Stimulated activated CD4-positive, alpha-beta T cell treated with anti-CD3 and anti-CD28 coated beads, Interleukin-4, amount 100 ng/mL, for 48 hours (primary cell): ENCODE measurements around the gene ARFGEF2.
"Not testable (repeated sequence)": the region's sequence is repeated elsewhere in the genome, so short reads cannot be mapped to it uniquely, and the experiment has no call there.

ENCODE experiments used
- DNase-seq, 2 donors: peaks; one replicate each; pipeline ENCODE4 v3.0.0-alpha.2; 2020; ENCODE audit warnings: low read depth in 2 of 2

The ARFGEF2 gene

DNA sequence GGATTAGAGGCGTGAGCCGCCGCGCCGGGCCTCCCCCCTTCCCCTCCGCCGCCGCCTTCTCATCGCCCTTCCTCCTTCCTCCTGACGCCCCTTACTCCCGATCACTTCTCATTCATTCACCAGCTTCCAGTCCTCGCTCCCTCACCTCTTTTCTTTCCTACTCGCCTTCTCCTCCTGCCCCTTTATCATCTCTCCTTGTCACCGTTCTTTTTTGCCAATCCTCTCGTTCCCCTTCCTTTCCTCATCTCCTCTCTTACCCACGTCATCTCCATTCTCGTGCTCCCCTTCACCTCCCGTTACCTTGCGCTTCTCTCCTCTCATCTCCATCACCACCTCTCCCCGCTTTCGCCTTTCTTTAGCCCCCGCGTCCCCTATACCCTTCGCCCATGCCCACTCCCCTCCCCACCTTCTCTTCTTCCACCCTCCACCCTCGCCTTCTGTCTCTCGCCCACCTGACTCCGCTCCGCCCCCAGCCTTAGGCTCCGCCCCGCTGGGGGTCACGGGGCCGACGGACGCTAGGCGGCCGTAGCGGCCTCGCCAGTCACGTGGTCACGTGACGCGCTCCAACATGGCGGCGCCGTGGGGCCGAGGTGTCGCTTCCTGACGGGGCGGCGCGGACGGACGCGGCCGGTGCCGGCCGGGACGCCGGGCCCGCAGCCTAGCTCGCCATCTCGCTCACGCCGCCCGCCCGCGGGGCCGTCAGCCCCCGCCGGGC is at the start of gene ARFGEF2:
TSS of gene ARFGEF2 (plus strand) at position 544 of the 715 bp plus-strand sequence. CDS start 179 bp downstream, outside the sequence.
- DNase-seq: peak; percentile 86 to 92

DNA sequence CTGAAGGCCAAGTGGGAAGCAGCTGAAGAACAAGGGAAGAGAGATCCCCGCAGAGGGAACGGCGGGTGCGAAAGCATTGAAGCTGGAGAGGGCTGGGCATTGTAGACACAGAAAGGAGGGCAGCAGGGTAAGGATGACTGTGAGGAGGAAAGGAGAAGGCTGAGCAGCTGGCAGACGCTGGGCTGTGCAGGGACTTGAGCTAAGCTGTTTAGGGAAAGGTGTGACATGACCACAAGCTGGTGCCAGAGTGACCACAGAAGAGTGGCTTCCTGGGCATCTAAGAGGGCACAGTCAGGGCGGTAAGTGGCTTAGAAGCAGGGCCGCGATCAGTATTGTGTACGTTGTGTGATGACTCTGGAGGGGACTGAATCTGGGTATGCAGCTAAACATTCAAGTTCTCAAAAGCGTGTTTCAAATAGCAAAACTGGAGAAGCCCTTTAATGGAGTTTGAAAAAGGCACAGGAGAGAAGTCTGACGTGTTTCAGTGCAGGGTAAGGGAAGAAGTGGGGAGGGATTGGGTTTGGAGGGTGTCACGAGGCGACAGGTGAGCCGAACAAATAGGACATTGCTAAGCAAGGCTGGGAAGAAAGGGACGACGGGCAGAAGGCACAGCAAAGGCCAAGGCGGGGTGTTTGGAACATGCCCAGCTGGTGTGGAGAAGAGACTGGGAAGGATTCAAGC is 46.1 kb upstream of the ARFGEF2 start:
- no peak for DNase-seq

DNA sequence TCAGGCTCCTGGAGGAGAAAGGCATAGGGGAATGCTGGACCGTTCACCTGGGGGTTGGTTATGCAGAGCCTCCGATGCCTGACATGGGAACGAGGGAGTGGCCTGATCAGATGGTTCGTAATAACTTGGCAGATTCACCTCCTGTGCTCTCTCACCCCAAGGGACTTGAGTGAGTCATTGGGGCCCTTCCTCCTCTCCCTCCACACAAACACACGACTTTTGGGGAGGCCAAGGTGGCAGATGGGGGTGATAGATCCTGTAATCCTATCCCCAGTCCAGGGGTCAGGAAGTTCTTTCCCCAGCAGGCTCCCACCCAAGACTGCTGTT is 45.6 kb upstream of the ARFGEF2 start:
- DNase-seq: no peak

DNA sequence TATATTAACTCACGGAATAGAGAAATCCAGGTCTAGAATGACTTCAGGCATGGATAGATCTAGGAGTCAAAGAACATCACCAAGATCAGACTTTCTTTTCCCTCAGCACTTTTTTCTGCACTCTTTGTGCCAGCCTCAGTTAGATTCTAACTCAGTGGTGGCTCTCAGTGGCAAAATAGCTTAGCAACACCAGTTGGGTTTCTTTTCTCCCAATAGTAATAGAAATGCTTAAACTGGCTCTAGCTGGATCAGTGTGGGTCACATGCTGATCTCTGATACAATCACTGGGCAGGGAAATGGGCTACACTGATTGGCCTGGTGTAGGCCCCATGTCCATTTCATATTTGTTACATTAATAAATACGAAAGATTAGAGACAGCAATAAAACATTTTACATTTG is 44.2 kb upstream of the ARFGEF2 start:
- no peak for DNase-seq

DNA sequence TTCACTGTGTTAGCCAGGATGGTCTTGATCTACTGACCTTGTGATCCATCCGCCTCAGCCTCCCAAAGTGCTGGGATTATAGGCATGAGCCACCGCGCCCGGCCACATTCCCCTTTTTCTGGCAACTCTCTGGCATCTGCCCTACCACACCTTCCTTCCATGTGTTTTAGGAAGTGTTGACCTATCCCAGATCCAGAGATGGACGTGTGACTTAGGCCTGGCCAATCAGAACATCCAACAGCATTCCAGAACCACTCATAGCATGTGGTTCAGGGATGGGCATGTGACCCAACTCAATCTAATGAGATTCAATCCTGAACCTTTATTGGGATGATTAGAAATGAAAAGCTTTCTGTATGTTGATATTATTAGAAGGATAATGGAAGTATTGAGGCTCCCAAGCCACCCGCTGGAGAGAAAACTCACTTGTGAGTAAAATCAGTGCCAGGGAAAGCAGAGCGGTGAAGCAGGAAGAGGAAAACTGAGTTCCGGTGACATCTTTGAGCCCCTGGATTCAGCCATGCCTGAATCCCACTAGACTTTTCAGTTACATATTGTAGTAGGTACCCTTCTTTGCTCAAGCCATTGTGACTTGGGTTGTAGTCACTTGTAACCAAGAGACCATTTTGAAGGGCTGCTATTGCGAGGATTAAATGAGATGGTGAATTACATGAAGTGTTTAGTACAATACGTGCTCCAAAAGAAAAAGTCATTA is 42.8 kb upstream of the ARFGEF2 start:
- DNase-seq: no peak

DNA sequence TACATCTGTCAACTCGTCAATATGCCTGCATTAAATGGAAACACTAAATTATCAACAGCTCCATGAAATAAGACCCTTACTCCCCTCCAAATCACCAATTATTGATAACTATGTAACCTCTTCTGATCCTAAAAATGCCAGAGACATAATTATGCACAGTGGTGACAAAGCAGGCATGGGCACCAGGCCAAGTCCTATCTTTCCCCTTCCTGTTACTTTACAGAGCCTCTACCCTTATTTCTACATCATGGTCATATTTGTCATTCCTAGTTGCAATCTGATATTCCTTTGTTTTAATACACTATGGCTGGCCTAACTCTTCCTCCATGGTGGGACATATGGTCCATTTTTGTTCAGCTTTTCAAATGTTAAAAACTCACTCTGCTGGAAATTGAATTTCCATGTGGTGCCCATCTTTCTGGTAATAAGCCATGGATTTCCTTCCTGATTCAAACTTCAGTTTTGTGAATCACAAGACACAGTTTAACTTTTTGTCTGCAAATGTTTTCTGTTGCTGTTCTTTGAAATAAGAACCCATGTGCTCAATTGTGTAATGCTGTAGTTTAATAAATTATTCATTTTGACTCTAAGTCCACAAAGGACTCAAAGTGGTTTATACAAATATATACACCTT is 41.8 kb upstream of the ARFGEF2 start:
- no peak for DNase-seq

DNA sequence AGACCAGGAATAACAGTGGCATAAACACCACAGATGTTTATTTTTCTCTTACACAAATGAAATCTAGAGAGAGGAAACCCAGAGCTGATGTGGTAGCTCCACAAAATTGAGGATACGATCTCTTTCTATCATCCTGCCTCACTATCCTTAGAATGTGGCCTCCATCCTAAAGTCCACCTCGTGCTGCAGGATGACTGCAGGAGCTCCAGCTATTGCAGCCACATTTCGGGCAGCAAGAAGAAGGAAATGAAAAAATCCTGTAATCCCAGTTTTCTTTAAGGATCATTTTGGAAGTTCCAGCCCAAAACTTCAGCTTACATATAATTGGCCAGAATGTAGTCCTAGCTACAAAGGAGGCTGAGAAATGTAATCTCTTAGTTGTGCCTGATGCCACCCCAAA is 41.2 kb upstream of the ARFGEF2 start:
- DNase-seq: no peak

DNA sequence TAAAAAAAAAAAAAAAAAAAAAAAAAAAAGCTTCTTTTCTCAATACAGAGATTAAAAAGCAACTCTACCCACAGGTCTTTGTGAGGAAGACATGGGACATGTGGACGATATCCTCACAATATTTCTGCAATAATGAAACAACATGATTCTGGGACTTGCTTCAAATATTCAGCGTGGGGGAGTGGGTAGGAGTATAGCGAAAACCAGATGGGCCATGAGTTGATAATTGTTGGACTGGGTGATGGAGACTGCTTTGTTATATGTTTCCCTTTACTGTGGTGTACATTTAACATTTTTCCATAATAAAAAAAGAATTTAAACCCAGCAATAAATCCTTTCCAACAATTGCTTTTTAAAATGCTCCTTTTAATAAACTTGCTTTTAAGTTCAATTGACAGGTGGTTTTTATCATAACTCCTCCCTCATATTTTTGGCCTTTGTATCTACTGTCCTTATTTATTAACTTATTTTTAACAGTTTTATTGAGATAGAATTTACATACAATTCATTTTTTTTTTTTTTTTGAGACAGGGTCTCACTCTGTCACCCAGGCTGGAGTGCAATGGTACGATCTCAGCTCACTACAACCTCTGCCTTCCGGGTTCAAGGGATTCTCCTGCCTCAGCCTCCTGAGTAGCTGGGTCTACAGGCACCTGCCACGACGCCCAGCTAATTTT is 40.4 kb upstream of the ARFGEF2 start:
- no peak for DNase-seq

DNA sequence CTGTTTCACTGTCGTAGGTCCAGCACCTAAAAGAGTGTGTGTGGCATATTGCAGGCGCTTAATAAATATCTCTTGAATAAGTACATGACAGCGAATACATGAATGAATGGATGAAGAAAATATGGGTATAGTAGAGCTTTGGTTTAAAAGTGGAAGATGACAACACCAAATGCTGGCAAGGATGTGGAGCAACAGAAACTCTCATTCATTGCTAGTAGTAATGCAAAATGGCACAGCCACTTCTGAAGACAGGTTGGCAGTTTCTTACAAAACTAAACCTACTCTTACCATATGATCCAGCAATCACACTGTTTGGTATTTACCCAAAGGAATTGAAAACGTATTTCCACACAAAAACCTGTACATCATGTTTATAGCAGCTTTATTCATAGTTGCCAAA is 36.3 kb upstream of the ARFGEF2 start:
- DNase-seq: no peak

DNA sequence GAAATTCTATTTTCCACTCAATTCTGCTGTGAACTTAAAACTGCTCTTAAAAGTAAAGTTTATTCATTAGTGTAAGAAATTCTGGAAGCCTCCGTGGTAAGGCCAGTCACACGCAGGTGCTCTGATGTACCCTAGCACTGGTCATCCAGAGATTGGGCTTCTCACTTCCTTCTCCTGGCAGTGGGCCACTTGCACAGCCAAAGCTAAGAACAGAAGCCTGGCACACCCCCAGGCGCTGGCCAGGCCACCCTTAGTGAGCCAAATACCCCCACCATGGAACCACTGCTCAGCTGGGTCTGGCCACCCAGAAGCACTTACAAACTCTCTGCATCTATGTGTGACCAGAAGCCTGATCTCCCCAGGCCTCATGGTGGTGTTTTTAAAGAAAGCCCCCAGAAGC is 35.3 kb upstream of the ARFGEF2 start:
- no peak for DNase-seq

DNA sequence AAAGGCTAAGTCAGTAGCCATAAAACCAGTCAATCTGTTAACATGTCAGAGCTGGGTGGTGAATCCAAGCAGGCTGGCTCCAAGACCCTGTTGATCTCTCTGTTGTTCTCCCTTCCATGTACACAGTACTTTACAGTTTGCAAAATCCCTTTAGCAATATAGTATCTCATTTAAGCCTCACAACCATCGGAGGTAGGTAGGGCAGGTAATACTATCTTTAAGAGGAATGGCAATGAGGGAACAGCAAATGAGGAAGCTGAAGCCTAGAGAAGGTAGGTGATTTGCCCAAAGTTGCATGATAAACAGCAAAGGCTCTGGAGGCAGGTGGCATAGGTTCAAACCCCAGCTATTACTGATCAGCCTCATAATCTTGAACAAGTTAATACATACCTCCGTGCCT is 34.7 kb upstream of the ARFGEF2 start:
- DNase-seq: no peak

DNA sequence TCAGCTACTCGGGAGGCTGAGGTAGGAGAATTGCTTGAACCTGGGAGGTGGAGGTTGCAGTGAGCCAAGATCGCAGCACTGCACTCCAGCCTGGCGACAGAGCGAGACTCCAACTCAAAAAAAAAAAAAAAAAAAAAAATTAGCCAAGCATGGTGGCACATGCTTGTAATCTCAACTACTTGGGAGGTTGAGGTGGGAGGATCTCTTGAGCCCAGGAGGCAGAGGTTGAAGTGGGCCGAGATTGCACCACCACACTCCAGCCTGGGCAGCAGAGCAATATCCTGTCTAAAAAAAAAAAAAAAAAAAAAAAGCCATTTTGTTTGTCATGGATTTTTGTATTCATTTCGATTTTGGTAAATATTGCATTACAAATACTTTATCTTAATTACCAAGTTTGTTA is 33.0 kb upstream of the ARFGEF2 start:
- DNase-seq: not testable (repeated sequence)

DNA sequence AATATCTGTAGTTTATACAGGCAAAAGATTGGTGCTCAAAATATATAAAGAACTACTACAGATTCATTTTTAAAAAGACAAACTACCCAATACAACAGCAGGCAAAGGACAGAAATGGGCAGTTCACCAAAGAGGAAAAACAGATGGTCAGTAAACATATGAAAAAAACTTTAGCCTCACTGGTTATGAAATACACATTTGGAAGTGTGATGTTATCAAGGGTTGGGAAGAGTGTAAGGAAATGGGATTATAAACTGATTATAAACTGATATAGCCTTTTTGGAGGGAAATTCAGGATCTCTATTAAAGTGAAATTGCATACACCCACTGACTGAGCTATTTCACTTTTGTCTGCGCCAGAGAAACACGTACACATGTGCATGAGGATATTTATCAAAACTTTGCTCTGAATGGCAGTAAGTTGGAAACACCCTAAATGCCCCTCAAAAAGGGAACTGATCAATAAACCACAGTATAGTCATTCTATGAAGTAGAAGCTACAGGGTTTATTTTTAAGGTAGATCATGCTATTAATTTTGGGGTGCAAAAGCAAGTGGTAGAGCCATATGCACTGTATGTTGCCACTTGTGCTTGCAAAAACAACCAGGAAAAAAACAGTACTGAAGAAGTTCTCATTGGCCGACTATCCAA is 32.2 kb upstream of the ARFGEF2 start:
- no peak for DNase-seq

DNA sequence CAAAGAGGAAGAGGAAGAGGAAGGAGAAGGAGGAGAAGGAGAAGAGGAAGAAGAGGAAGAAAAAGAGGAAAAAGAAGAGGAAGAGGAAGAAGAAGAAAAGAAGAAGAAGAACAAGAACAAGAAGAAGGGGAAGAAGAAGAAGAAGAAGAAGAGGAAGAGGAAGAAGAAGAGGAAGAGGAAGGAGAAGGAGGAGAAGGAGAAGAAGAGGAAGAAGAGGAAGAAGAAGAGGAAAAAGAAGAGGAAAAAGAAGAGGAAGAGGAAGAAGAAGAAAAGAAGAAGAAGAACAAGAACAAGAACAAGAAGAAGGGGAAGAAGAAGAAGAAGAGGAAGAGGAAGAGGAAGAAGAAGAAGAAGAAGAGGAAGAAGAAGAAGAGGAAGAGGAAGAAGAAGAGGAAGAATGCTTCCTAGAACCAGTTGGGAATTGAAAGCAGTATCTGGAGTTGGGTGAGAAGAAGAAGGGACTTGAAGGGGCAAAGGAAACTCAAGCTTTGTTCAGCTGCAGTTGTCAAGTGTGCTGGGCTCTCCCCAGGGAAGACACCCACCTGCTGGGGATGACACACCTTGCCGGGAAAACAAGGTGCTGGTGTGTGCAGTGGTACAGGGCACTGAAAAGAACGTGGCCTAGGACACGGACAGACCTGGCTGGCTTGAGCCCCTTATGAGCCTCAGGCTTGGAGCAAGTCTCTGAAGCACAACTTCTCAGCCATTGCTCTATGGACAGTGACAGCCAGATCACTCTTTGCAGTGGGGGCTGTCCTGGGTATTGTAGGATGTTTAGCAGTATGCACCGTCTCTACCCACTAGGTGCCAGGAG is 30.1 kb upstream of the ARFGEF2 start:
- DNase-seq: no peak

DNA sequence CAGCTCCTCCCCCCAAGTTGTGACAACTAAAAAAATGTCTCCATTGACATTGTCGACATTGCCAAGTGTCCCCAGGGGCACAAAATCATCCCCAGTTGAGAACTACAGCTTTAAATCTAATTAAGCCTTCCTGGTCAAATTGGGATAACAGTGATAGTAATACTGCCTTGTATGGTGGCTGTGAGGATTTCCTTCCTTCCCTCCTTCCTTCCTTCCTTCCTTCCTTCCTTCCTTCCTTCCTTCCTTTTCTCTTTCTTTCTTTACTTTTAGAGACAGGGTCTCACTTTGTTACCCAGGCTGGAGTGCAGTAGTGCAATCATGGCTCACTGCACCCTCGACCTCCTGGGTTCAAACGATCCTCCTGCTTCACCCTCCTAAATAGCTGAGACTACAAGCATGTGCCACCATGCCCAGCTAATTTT is 29.5 kb upstream of the ARFGEF2 start:
- no peak for DNase-seq

DNA sequence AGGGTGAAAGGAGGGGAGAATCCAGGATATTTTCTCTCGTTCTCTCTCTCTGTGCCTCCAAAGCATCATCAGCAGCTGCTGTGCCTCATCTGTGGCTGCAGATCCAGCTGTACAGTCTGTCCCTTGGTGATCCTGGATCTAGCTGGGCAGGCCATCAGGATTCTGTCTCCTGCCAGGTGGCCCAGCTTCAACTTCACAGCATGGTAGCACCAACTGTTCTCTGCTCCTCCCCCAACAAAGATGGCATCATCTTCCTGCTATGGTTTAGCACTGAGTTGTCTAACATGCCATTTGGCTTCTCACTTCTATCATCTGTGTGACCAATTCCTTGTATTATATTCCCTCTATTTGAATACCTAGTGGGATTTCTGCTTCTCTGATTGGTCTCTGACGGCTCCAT is 28.6 kb upstream of the ARFGEF2 start:
- no peak for DNase-seq

DNA sequence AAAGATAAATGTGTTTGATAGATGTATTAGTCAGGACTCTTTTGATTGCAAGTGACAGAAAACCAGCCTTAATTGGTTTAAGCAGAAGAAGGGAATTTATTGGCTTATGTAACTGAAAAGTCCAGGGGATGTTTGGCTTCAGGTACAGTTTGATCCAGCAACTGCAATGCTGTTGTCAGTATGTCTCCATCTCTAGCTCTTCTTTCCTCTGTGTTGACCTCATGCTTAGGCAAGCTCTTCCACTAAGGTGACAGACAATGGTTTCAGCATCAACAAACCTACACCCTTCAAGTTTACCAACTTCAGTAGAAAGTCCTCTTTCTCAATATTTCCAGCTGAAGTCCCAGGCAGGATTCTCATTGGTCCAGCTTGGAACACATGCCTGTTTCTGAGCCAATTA is 28.1 kb upstream of the ARFGEF2 start:
- no peak for DNase-seq

DNA sequence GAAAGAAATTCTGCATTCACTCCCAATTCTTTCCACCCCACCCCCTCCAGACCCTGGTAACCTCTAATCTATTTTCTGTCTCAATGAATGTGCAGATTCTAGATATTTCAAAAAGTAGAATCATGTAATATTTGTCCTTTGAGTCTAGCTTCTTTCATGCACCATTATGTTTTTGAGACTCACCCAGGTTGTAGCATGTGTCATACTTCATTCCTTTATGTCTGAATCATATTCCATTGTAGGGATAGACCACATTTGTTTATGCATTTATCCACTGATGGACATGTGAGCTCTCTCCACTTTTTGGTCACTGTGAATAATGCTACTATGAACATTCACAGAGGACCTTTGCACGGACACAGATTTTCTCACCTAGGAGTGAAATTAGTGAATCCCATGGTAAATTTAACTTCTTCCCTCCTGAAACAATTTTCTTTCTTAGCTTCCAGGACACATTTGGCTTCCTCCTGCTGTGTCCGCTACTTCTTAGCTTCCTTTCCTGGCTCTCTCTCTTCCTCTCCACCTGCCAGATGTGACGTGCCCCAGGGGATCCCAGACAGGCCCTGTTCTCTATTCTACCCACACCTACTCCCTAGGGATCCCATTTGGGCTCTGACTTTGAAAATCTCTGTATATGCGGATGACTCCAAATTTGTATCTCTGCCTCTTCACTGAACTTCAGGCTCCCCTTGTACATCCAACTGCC is 24.1 kb upstream of the ARFGEF2 start:
- DNase-seq: no peak

DNA sequence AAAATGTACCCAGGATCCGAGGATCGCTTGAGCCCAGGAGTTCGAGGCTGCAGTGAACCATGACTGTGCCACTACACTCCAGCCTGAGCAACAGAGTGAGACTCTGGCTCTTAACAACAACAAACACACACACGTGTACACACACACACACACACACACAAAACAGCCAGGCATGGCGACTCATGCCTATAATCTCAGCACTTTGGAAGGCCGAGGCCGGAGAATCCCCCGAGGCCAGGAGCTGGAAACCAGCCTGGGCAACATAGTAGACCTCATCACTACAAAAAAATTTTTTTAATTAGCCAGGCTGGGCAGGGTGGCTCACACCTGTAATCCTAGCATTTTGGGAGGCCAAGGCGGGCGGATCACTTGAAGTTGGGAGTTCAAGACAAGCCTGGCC is 23.3 kb upstream of the ARFGEF2 start:
- DNase-seq: no peak
